ENCODE results near the gene ANKRD55.
"Not testable (repeated sequence)": the region's sequence is repeated elsewhere in the genome, so short reads cannot be mapped to it uniquely, and the experiment has no call there.

Gene ANKRD55

GRCh38 chr5:56233230-56233629 is at the start of gene ANKRD55:
ANKRD55 (minus strand) TSS chr5:56233330; CDS start chr5:56232913, 417 bp downstream.
- no peak within 1 kb of the TSS for H3K4me3 ChIP-seq (ENCODE audit: low read depth, low read length)

DNA sequence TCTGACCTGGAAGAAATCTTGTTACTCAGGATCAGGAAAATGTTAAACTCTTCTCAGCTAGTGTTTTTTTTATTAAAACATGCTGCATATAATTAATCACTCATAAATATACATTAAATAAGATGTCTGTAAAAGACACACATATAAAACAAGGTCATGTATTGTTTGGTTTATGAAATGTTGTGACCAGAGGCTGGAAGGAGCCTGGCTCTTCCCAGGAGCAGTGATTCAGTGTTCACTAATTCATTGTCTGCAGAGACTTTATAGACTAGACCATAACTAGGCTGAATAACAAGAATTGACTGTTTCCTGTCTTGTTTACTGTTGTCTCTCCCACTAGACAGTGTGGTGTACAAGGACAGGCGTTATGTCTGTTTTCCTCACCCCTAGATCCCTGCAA is 49.1 kb upstream of the ANKRD55 start:
- no peak overlapping the region for H3K4me3 ChIP-seq (ENCODE audit: low read depth, low read length)

DNA sequence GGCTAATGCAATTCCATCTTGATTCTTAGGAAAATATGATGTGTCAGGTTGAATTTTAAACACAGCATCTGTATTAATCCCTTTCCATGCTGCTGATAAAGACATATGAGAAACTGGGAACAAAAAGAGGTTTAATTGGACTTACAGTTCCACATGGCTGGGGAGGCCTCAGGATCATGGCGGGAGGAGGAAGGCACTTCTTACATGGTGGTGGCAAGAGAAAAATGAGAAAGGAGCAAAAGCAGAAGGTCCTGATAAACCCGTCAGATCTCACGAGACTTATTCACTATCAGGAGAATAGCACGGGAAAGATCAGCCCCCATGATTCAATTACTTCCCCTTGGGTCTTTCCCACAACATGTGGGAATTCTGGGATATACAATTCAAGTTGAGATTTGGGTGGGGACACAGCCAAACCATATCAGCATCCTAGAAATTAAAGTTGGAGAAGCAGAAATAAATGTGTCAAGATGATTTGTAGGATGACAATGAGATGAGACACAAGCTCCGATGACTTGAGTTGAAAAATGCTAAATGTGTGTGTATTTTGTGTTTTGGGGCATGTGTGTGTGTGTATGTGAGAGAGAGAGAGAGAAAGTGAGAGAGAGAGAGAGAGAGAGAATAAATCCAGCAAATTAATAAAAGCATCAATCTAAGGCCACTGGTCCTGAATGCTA is 48.5 kb upstream of the ANKRD55 start:
- no peak overlapping the region for H3K4me3 ChIP-seq (ENCODE audit: low read depth, low read length)

- H3K4me3 ChIP-seq (ENCODE audit: low read depth, low read length): no peak overlapping the region
Measured at GRCh38 chr5:56279979-56280378, 46.8 kb upstream of the ANKRD55 start.

- H3K4me3 ChIP-seq (ENCODE audit: low read depth, low read length): no peak overlapping the region
Measured at GRCh38 chr5:56279291-56279690, 46.2 kb upstream of the ANKRD55 start.

DNA sequence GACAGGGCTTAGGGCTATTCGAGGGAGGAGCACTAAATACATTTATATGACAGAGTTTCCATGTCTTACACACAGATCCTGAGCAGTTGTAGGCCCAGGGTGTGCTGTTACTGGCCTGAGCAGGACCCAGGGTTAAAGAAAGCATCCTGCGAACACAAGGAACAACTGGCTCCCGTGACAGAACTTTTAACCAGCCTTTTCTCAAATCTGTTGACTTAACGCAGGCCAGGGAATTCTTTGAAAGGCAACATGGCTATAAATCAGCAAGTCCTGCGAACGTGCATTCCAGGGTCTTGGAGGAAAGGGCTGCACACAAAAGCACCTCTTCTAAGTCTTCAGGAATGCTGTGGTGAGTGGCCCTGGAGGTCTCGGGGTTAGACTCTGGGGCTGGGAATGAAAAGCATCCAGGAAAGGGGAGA is 45.2 kb upstream of the ANKRD55 start:
- no peak overlapping the region for H3K4me3 ChIP-seq (ENCODE audit: low read depth, low read length)

DNA sequence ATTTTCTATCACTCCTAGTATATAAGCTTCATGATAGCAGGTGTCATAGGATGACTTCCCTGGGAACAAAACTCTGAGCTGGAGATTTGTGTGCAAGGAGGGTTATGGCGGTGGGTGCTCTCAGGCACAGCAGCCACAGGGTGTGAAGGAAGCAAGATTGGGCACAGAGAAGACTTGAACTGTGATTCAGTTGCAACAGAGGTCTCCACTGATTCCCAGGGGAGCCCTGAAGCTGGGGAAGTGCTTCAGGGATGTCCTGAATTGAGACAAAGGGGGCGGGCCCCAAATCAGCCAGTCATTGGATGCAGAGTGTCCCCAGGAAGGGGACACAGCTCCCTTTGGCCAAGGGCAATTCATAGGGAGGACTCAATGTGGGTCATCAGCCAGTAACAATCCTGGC is 44.4 kb upstream of the ANKRD55 start:
- no peak overlapping the region for H3K4me3 ChIP-seq (ENCODE audit: low read depth, low read length)

DNA sequence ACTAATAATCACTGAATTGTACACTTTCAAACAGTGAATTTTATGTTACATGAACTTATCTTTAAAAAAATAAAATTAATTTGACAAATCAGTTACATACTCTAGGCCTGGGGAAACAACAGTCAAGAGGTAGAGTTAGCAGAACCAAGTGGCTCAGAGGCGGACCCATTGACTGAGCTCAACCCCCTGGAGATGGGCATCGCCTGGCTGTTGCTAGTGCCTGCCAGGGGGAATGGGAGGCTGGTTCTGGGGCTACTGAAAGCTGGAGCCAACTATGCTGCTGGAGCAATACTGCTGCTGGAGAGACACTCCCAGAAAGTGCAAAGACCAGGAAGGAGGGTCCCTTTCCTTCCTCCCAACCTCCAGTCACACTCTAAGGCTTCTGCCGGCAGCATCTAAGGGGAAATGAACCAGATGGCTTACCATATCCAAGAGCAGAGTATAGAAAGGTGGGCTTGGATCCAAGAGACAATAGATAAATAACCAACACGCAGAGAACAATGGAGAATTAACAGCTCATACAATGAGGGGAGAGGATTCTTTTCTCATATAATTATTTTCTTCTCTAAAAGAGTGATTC is 40.3 kb upstream of the ANKRD55 start:
- no peak overlapping the region for H3K4me3 ChIP-seq (ENCODE audit: low read depth, low read length)

GRCh38 chr5:56272765-56273164 is 39.6 kb upstream of the ANKRD55 start:
- no peak overlapping the region for H3K4me3 ChIP-seq (ENCODE audit: low read depth, low read length)

- H3K4me3 ChIP-seq (ENCODE audit: low read depth, low read length): no peak overlapping the region
Measured at GRCh38 chr5:56270568-56271392, 37.6 kb upstream of the ANKRD55 start.

- H3K4me3 ChIP-seq (ENCODE audit: low read depth, low read length): no peak overlapping the region
Measured at GRCh38 chr5:56270058-56270457, 36.9 kb upstream of the ANKRD55 start.

DNA sequence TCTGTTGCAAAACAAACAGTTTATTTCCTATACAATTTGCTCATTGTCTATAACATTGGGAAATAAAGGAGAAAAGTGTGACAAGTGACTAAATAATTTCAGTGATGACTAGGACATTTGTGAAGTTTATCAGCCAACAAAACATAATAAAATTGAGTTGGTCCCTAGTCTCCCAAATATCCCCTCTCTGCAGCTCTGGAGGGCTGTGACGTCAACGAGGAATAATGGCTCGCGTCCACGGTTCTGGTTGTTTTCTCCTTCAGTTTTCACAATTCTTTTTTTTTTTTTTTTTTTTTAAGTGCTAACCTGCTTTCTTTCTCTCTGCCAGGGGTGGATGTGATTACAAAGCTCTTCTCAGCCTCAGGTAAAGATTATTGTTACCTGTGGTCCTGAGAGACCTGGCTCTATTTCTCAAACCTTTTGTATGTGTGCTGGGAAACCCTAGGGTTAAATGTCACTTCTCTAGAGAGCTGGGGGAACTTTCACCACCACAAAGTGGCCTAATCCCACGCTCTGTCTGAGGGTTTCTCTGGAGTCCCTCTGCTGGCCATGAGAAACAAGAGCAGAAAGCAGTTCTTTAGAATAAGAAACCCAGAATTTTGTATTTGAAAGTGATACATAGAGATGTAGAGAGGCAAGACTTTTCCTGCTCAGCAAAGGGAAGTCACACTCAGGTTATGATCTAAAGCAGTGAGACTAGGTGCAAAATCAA is 36.2 kb upstream of the ANKRD55 start:
- H3K4me3 ChIP-seq (ENCODE audit: low read depth, low read length): no peak overlapping the region

DNA sequence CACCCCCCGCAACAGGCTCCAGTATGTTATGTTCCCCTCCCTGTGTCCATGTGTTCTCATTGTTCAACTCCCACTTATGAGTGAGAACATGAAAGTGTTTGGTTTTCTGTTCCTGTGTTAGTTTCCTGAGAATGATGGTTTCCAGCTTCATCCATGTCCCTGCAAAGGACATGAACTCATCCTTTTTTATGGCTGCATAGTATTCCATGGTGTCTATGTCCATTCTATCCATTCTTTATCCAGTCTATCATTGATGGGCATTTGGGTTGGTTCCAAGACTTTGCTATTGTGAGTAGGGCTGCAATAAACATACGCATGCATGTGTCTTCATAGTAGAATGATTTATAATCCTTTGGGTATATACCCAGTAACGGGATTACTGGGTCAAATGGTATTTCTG is 35.6 kb upstream of the ANKRD55 start:
- not testable (repeated sequence) for H3K4me3 ChIP-seq (ENCODE audit: low read depth, low read length)

DNA sequence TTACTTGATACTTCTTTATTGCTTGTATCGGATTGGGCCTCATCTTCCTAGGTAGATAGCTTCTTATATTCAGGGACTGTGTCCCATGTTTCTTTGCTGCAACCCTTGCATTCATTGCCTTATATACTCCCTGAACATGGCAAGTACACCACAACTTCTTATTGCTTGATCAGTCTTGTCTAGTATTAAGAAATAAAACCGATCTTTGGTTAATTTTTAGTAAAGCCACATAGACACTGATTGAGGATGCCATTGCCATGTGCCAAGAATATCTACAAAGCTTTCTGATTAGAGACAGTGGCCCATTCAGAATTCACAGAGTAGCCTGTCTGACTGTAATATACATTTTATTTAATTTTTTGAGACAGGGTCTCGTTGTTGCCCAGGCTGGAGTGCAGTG is 34.7 kb upstream of the ANKRD55 start:
- H3K4me3 ChIP-seq (ENCODE audit: low read depth, low read length): no peak overlapping the region

GRCh38 chr5:56264417-56265025 is 31.4 kb upstream of the ANKRD55 start:
- H3K4me3 ChIP-seq (ENCODE audit: low read depth, low read length): no peak overlapping the region

DNA sequence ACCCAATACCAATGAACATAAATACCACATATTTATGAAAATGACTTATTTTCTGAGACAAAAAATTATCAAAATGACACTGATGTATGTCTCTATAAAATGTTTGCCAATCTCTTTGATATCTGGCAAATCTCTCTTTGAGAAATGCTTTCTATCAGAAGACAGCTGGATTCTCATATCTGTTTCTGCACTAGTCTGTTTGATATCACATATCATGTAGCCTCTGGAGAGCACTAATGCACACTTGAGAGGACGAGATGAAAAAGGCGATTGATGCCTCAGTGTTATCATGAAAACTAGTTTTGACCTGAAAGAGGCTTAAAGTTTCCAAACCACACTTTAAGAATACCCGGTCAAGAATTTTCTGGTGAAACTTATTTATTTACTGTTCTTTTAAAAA is 29.1 kb upstream of the ANKRD55 start:
- no peak overlapping the region for H3K4me3 ChIP-seq (ENCODE audit: low read depth, low read length)

DNA sequence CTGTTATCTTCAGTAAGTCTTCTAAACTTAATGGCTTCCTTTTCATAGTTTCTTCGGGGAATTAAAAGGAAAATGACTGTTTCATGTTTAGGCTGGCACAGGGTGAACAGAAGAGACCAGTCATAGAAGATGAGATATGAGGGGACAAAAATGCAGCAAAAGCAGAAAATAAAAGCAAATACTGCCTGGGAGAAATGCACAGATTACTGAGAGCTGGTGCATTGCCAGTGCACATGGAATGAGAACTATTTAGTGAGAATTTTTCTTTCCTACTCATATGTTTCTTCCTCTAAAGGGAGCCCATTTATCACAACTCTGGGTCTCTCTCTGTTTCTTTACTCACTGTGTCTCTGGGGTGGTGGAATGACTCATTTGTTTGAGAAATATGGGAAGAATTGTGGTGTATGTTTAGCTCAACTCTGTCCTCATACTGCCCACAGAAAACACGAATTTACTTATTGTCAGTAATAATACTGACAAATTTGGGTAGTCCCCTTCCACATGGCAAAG is 25.9 kb upstream of the ANKRD55 start:
- H3K4me3 ChIP-seq (ENCODE audit: low read depth, low read length): no peak overlapping the region

DNA sequence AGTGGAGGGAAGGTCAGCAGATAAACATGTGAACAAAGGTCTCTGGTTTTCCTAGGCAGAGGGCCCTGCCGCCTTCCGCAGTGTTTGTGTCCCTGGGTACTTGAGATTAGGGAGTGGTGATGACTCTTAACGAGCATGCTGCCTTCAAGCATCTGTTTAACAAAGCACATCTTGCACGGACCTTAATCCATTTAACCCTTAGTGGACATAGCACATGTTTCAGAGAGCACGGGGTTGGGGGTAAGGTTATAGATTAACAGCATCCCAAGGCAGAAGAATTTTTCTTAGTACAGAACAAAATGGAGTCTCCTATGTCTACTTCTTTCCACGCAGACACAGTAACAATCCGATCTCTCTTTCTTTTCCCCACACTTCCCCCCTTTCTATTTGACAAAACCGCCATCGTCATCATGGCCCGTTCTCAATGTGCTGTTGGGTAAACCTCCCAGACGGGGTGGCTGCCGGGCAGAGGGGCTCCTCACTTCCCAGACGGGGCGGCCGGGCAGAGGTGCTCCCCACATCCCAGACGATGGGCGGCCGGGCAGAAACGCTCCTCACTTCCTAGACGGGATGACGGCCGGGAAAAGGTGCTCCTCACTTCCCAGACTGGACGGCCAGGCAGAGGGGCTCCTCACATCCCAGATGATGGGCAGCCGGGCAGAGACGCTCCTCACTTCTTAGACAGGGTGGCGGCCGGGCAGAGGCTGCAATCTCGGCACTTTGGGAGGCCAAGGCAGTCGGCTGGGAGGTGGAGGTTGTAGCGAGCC is 24.8 kb upstream of the ANKRD55 start:
- H3K4me3 ChIP-seq (ENCODE audit: low read depth, low read length): not testable (repeated sequence)

- no peak overlapping the region for H3K4me3 ChIP-seq (ENCODE audit: low read depth, low read length)
Measured at GRCh38 chr5:56257010-56257409, 23.9 kb upstream of the ANKRD55 start.

DNA sequence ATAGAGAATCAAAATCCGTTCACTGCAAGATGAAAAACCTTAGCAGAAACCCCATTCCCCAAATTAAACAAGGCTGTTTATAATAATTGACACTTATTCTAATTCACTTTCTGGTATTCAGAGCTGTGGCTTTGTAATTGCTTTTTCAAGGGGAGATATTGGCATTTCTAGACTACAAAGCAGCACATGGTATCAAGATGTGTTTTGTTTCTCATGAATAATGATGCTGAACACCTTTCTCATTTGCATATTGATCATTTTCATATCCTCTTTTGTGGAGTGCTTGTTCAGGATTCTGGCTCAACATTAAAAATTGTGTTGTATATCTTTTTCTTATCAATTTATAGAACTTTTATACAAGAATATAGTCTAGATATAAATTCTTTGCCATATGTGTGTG is 22.4 kb upstream of the ANKRD55 start:
- no peak overlapping the region for H3K4me3 ChIP-seq (ENCODE audit: low read depth, low read length)
